ES-I3 (cell line): ENCODE results near the gene RSPRY1.

Experiments
- H3K36me3 ChIP-seq: 2 replicates; pipeline ENCODE4 v1.6.1; 2013; ENCODE audit warnings: mild to moderate bottlenecking, low read length, control low read depth, moderate library complexity; ENCODE audit not compliant: insufficient read depth
- H3K4me1 ChIP-seq: 2 replicates; pipeline ENCODE4 v1.6.1; 2013; ENCODE audit warnings: mild to moderate bottlenecking, control low read depth, low read length; ENCODE audit not compliant: insufficient read depth
- H3K9ac ChIP-seq: 2 replicates; pipeline ENCODE4 v1.6.1; 2013; ENCODE audit warnings: low read depth, mild to moderate bottlenecking, low read length, moderate library complexity
- H3K9me3 ChIP-seq: 2 replicates; pipeline ENCODE4 v1.6.1; 2013; ENCODE audit warnings: mild to moderate bottlenecking, low read length, moderate library complexity; ENCODE audit not compliant: control insufficient read depth, insufficient read depth

The RSPRY1 gene

GRCh38 chr16:57255686-57256415 lies 69.7 kb downstream of the RSPRY1 start:
- Histone ChIP-seq H3K9ac (no peak overlapping the region), H3K9me3 (no peaks in the 10 kb centered on the region; the same call in 1 of the 2 replicates), H3K36me3 (peaks cover 8% of the 10 kb centered on the region; the same call in 1 of the 2 replicates), H3K4me1 (peaks cover 15% of the 10 kb centered on the region; the same call in 1 of the 2 replicates)

- Histone ChIP-seq H3K9me3 (no peaks in the 10 kb centered on the region; the same call in 1 of the 2 replicates), H3K9ac (no peak overlapping the region), H3K36me3 (peaks cover 8% of the 10 kb centered on the region; the same call in 1 of the 2 replicates)
Observed at GRCh38 chr16:57256601-57257395, 70.7 kb downstream of the RSPRY1 start.

GRCh38 chr16:57257455-57258070 lies 71.4 kb downstream of the RSPRY1 start:
- Histone ChIP-seq H3K36me3 (peaks cover 6% of the 10 kb centered on the region; the same call in 1 of the 2 replicates), H3K9ac (no peak overlapping the region)

More at GRCh38 chr16:57256601-57257395, 70.7 kb downstream of the RSPRY1 start:
- H3K4me1 ChIP-seq: peaks cover 15% of the 10 kb centered on the region; the same call in 1 of the 2 replicates

GRCh38 chr16:57258226-57258909 lies 72.2 kb downstream of the RSPRY1 start:
- Histone ChIP-seq H3K9ac (no peak overlapping the region), H3K4me1 (peaks cover 15% of the 10 kb centered on the region; the same call in 1 of the 2 replicates), H3K36me3 (no peaks in the 10 kb centered on the region), H3K9me3 (no peaks in the 10 kb centered on the region)

More at GRCh38 chr16:57257455-57258070, 71.4 kb downstream of the RSPRY1 start:
- H3K4me1 ChIP-seq: peaks cover 15% of the 10 kb centered on the region; the same call in 1 of the 2 replicates
- H3K9me3 ChIP-seq: no peaks in the 10 kb centered on the region; the same call in 1 of the 2 replicates

- peaks cover 15% of the 10 kb centered on the region; the same call in 1 of the 2 replicates for H3K4me1 ChIP-seq
- H3K9ac ChIP-seq: no peak overlapping the region
- no peaks in the 10 kb centered on the region for H3K36me3 ChIP-seq
- H3K9me3 ChIP-seq: no peaks in the 10 kb centered on the region
Observed at GRCh38 chr16:57258910-57259475, 72.9 kb downstream of the RSPRY1 start.

GRCh38 chr16:57260294-57260929 lies 74.3 kb downstream of the RSPRY1 start:
- H3K36me3 ChIP-seq: no peaks in the 10 kb centered on the region
- peaks cover 15% of the 10 kb centered on the region; the same call in 1 of the 2 replicates for H3K4me1 ChIP-seq
- H3K9me3 ChIP-seq: no peaks in the 10 kb centered on the region
- H3K9ac ChIP-seq: peak overlapping the region; percentile 29; the same call in 1 of the 2 replicates

GRCh38 chr16:57261806-57262205 lies 75.7 kb downstream of the RSPRY1 start:
- Histone ChIP-seq H3K4me1 (peaks cover 15% of the 10 kb centered on the region; the same call in 1 of the 2 replicates), H3K36me3 (no peaks in the 10 kb centered on the region), H3K9ac (no peak overlapping the region), H3K9me3 (no peaks in the 10 kb centered on the region)

GRCh38 chr16:57262841-57263540 lies 76.9 kb downstream of the RSPRY1 start:
- peaks cover 15% of the 10 kb centered on the region; the same call in 1 of the 2 replicates for H3K4me1 ChIP-seq
- H3K9me3 ChIP-seq: no peaks in the 10 kb centered on the region
- H3K36me3 ChIP-seq: no peaks in the 10 kb centered on the region
- no peak overlapping the region for H3K9ac ChIP-seq

GRCh38 chr16:57263541-57264351 lies 77.6 kb downstream of the RSPRY1 start:
- H3K4me1 ChIP-seq: peaks cover 16% of the 10 kb centered on the region; the same call in 1 of the 2 replicates
- no peak overlapping the region for H3K9ac ChIP-seq
- no peaks in the 10 kb centered on the region for H3K9me3 ChIP-seq
- H3K36me3 ChIP-seq: no peaks in the 10 kb centered on the region

- H3K9ac ChIP-seq: no peak overlapping the region
- H3K36me3 ChIP-seq: no peaks in the 10 kb centered on the region
- no peaks in the 10 kb centered on the region for H3K9me3 ChIP-seq
- peaks cover 16% of the 10 kb centered on the region; the same call in 1 of the 2 replicates for H3K4me1 ChIP-seq
Observed at GRCh38 chr16:57264381-57264780, 78.3 kb downstream of the RSPRY1 start.

- H3K4me1 ChIP-seq: peaks cover 14% of the 10 kb centered on the region; the same call in 1 of the 2 replicates
- no peaks in the 10 kb centered on the region for H3K9me3 ChIP-seq
- H3K9ac ChIP-seq: no peak overlapping the region
- no peaks in the 10 kb centered on the region for H3K36me3 ChIP-seq
Observed at GRCh38 chr16:57264950-57265371, 78.8 kb downstream of the RSPRY1 start.
